Loucy (cell line): ENCODE measurements around the gene MUC20.

Experiments
- EZH2phosphoT487 ChIP-seq: fragments of 200-600 bp; IDR thresholded peaks from 2 replicates; pipeline ENCODE4 v1.6.1; 2018; ENCODE audit warnings: antibody characterized with exemption, mild to moderate bottlenecking, moderate library complexity, borderline replicate concordance
- TF ChIP-seq, protein P1 (sequence below): fragments of 200-600 bp; sonication (generic); conservative IDR thresholded peaks from 2 replicates; pipeline ENCODE4 v1.5.1; 2014; ENCODE audit warnings: mild to moderate bottlenecking, antibody characterized with exemption, low read length

DNA sequence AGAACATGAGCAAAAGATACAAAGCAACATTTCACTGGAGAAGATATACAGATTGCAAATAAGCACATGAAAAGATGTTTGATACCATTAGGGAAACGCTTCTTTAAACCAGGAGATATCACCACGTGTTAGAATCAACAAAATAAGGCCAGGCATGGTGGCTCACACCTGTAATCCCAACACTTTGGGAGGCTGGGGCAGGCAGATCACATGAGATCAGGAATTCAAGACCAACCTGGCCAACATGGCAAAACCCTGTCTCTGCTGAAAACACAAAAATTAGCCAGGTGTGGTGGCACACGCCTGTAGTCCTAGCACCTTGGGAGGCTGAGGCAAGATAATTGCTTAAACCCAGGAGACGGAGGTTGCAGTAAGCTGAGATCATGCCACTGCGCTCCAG, 20.5 kb upstream of the MUC20 start:
- TF ChIP-seq, protein P1, sequence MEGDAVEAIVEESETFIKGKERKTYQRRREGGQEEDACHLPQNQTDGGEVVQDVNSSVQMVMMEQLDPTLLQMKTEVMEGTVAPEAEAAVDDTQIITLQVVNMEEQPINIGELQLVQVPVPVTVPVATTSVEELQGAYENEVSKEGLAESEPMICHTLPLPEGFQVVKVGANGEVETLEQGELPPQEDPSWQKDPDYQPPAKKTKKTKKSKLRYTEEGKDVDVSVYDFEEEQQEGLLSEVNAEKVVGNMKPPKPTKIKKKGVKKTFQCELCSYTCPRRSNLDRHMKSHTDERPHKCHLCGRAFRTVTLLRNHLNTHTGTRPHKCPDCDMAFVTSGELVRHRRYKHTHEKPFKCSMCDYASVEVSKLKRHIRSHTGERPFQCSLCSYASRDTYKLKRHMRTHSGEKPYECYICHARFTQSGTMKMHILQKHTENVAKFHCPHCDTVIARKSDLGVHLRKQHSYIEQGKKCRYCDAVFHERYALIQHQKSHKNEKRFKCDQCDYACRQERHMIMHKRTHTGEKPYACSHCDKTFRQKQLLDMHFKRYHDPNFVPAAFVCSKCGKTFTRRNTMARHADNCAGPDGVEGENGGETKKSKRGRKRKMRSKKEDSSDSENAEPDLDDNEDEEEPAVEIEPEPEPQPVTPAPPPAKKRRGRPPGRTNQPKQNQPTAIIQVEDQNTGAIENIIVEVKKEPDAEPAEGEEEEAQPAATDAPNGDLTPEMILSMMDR: no peak
- TF ChIP-seq EZH2phosphoT487: no peak
